GM12801 (cell line): ENCODE measurements around the gene LHFPL6.

Source experiments
- TF ChIP-seq, protein P1 (sequence below): IDR thresholded peaks from one replicate; pipeline ENCODE4 v1.5.1; 2011; ENCODE audit warnings: control low read depth; ENCODE audit not compliant: insufficient read length; ENCODE audit errors: extremely low read depth

LHFPL6 gene

DNA sequence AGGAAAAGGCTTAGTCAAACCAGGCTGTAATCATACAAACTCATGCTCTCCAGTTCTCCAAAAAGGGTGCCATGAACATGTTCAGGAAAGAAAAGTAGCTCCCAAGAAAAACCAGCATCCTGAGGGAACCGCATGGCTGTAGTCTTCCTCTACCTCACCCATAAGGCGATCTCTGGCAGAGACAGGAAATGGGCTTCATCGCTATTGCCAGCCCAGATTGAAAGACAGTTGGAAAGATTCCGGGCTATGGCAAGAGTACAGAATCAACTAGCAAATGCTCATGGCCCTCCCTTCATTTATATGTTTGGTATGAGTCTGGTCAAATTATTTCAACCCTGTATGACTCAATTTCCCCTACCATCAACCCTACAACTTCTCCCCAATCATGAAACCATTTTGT is 140.1 kb downstream of the LHFPL6 start:
- TF ChIP-seq, protein P1, sequence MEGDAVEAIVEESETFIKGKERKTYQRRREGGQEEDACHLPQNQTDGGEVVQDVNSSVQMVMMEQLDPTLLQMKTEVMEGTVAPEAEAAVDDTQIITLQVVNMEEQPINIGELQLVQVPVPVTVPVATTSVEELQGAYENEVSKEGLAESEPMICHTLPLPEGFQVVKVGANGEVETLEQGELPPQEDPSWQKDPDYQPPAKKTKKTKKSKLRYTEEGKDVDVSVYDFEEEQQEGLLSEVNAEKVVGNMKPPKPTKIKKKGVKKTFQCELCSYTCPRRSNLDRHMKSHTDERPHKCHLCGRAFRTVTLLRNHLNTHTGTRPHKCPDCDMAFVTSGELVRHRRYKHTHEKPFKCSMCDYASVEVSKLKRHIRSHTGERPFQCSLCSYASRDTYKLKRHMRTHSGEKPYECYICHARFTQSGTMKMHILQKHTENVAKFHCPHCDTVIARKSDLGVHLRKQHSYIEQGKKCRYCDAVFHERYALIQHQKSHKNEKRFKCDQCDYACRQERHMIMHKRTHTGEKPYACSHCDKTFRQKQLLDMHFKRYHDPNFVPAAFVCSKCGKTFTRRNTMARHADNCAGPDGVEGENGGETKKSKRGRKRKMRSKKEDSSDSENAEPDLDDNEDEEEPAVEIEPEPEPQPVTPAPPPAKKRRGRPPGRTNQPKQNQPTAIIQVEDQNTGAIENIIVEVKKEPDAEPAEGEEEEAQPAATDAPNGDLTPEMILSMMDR = no peak

DNA sequence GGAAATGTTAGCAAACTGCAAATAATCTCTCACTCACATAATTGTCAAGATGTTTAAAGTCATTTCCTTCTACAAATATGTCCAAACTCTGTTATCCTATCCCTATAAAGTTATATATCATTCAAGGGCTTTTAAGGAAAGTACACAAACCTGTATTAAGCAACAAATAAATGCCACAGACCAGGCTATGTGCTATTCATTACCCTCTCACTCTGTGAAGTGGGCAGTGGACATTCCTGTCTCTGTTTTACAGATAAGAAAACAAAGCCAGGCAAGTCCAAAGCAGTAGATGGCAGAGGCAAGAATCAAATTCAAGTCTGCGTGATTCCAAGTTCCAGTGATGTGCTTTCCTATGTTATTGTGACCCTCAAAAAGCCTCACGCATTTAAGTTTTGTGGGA is 140.6 kb downstream of the LHFPL6 start:
- TF ChIP-seq, protein P1 = no peak

DNA sequence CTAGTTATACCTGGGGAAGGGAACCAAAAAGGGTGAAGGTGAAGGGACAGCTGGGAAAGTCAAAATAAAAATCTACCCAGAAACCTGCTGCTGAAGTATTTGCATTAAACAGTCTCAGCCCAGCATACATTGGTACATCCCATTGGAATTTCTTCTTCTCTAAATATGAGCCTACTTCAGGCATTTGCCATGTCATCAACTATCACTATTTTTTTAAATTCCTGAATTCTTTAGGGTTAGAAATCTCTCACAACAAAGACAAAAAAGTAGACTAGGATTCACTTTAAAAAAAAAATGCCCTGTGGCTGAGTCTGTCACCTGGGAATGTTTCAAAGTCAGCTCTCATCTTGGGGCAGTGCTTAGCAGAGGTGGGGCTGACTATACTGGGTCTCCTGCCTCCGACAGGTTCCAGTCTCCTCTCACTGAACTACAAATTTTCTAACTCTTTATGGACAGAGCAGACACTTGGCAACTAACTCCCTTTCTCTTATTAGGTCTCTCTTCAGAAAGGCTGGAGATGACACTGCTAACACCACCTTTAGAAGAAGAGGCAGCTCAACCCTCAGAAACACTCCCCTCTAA is 141.2 kb downstream of the LHFPL6 start:
- TF ChIP-seq, protein P1 = no peak

DNA sequence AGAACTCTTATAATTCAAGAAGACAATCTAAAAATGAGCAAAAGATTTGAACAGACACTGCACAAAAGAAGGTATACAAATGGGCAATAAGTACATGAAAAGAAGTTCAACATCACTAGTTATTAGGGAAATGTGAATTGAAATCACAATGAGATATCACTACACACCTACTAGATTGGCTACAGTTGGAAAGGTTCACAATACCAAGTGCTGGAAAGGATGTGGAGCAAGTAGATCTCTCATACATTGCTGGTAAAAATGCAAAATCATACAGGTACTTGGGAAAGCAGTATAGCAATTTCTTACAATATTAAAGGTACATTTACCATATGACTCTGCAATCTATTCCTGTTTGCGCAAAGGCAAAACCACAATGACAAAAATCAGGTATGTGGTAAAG is 145.7 kb downstream of the LHFPL6 start:
- TF ChIP-seq, protein P1 = no peak

DNA sequence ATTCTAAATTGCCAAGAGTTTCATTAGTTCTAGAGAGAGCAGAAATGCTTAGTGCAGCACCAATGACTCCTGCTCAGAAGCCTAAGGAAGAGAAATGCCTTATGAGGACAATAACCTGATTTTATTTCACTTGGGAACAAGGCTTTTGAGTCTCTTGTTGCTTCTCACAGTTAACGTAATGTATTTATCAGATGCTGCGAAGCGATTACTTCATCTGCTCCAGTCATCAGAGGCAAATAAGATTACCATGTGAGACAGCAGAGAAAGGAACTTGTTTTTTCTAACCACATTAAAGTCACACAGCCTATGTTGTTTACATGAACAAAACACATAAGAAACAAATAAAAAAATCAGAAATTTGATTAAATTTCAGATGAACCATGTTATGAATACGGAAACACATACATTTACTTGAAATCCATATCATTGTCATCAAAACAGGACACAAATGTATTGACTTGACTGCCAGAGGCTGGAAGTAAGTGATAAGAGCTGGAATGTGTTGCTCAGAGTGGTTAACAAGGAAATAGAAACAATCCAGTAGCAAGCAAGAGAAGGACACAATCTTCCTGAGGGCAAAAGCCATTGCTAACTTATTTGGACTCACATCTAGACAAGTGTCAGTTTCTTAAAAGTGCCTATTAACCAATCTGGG is 147.3 kb downstream of the LHFPL6 start:
- TF ChIP-seq, protein P1 = no peak

DNA sequence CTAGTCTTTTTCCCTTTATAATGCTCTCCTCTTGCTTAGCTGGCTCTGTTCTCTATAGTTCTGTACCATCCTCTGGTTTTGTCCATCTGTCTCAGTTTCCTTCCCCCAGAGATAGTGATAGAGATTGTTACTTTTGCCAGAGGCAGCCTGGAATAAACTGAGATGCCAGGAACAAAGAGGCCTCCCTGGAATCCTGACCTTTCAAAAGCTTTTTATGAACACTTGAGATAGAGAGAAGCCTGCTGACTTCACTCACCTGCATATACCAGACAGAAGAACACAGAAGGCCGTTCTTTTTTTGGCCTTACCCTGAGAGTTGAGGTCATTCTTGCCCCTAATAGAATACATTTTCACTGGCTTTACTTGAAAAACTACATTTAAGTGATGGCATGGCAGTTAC is 150.2 kb downstream of the LHFPL6 start:
- TF ChIP-seq, protein P1 = no peak

DNA sequence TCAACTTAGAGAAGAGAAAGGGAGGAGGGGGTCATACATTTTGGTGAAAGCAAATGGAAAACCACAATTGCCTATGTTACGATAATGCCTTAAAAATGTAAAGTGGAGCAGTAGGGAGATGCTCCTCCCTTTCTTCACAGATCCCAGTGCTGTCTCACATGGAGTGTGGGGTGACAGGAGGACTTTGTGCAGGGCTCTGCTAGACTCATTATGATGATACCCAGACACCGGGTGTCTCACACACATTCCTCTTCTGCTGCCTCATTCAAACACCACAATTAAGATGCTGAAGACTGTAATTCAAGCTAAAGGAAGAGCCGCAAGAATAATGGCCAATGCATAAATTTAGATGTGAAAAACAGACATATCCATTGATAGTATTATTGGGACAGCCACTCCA is 150.6 kb downstream of the LHFPL6 start:
- TF ChIP-seq, protein P1 = no peak
